ENCODE measurements around the gene ADAMTSL2.

ADAMTSL2 gene

GRCh38 chr9:133584559-133585476, 50.3 kb downstream of the ADAMTSL2 start:
- DNase-seq (ENCODE audit: low spot score) = no peak

- peak; percentile 91 for DNase-seq (ENCODE audit: low spot score)
Measured at GRCh38 chr9:133585481-133586351, 51.2 kb downstream of the ADAMTSL2 start.

- no peak for DNase-seq (ENCODE audit: low spot score)
Measured at GRCh38 chr9:133587051-133587450, 52.5 kb downstream of the ADAMTSL2 start.

- no peak for DNase-seq (ENCODE audit: low spot score)
Measured at GRCh38 chr9:133587466-133587865, 53.0 kb downstream of the ADAMTSL2 start.

- DNase-seq (ENCODE audit: low spot score) = no peak
Measured at GRCh38 chr9:133589454-133590227, 55.1 kb downstream of the ADAMTSL2 start.

- no peak for DNase-seq (ENCODE audit: low spot score)
Measured at GRCh38 chr9:133590231-133590855, 55.8 kb downstream of the ADAMTSL2 start.

- no peak for DNase-seq (ENCODE audit: low spot score)
Measured at GRCh38 chr9:133591116-133591910, 56.8 kb downstream of the ADAMTSL2 start.

- no peak for DNase-seq (ENCODE audit: low spot score)
Measured at GRCh38 chr9:133591985-133592384, 57.5 kb downstream of the ADAMTSL2 start.

GRCh38 chr9:133592731-133593409, 58.4 kb downstream of the ADAMTSL2 start:
- no peak for DNase-seq (ENCODE audit: low spot score)

- DNase-seq (ENCODE audit: low spot score) = no peak
Measured at GRCh38 chr9:133593587-133594253, 59.2 kb downstream of the ADAMTSL2 start.

- DNase-seq (ENCODE audit: low spot score) = no peak
Measured at GRCh38 chr9:133594310-133594709, 59.8 kb downstream of the ADAMTSL2 start.

- no peak for DNase-seq (ENCODE audit: low spot score)
Measured at GRCh38 chr9:133595910-133596309, 61.4 kb downstream of the ADAMTSL2 start.

GRCh38 chr9:133597316-133597957, 62.9 kb downstream of the ADAMTSL2 start:
- DNase-seq (ENCODE audit: low spot score) = no peak

GRCh38 chr9:133598978-133599377, 64.5 kb downstream of the ADAMTSL2 start:
- no peak for DNase-seq (ENCODE audit: low spot score)

- DNase-seq (ENCODE audit: low spot score) = no peak
Measured at GRCh38 chr9:133599470-133600173, 65.1 kb downstream of the ADAMTSL2 start.

- DNase-seq (ENCODE audit: low spot score) = no peak
Measured at GRCh38 chr9:133600739-133601138, 66.2 kb downstream of the ADAMTSL2 start.

GRCh38 chr9:133601746-133602145, 67.2 kb downstream of the ADAMTSL2 start:
- no peak for DNase-seq (ENCODE audit: low spot score)

GRCh38 chr9:133602277-133602676, 67.8 kb downstream of the ADAMTSL2 start:
- no peak for DNase-seq (ENCODE audit: low spot score)
